Kidney (tissue), 14 donors: ENCODE results near the gene SPPL2C. TPM values are rescaled to one million over a fixed set of nuclear protein-coding genes. Genes with fewer than 3 reads are reported as not detected.

Experiments used
- DNase-seq, 5 donors: peaks; one replicate each; pipeline ENCODE4 v3.0.0-alpha.2; 2013 to 2020
- FAIRE-seq: peaks from 2 replicates; lab custom pipeline; 2012; peaks lifted over from hg19 to GRCh38; lab: Jason Lieb, UNC
- H3K27ac ChIP-seq, 2 donors: one replicate each; pipeline ENCODE4 v1.7.0; 2013; ENCODE audit warnings: low read depth in 2 of 2, low read length in 2 of 2, inconsistent platforms in 1 of 2
- H3K27me3 ChIP-seq: one replicate; pipeline ENCODE4 v1.7.1; 2013; ENCODE audit warnings: low read length, inconsistent platforms; ENCODE audit not compliant: control insufficient read depth, insufficient read depth
- H3K36me3 ChIP-seq, 3 donors: one replicate each; pipeline versions ENCODE4 v1.7.0 to v1.7.1; 2013; ENCODE audit warnings: low read length in 3 of 3, control low read depth in 1 of 3, inconsistent platforms in 1 of 3; ENCODE audit not compliant: insufficient read depth in 3 of 3, control insufficient read depth in 2 of 3
- H3K4me1 ChIP-seq, 3 donors: one replicate each; pipeline versions ENCODE4 v1.7.0 to v1.7.1; 2013; ENCODE audit warnings: low read length in 3 of 3, inconsistent platforms in 1 of 3, low read depth in 1 of 3; ENCODE audit not compliant: control insufficient read depth in 2 of 3, insufficient read depth in 2 of 3
- H3K4me3 ChIP-seq, 3 donors: one replicate each; pipeline versions ENCODE4 v1.7.0 to v1.8.1; 2013; ENCODE audit warnings: low read length in 3 of 3, control low read depth in 1 of 3, inconsistent platforms in 1 of 3
- H3K9ac ChIP-seq, 3 donors: one replicate each; pipeline versions ENCODE4 v1.7.0 to v1.7.1; 2013; ENCODE audit warnings: low read length in 3 of 3, control low read depth in 1 of 3, inconsistent platforms in 1 of 3
- H3K9me3 ChIP-seq, 3 donors: one replicate each; pipeline versions ENCODE4 v1.7.0 to v1.7.1; 2013; ENCODE audit warnings: low read length in 3 of 3, control low read depth in 1 of 3, inconsistent platforms in 1 of 3; ENCODE audit not compliant: control insufficient read depth in 2 of 3, insufficient read depth in 1 of 3
- intact Hi-C: fragments of 100-400 bp; cut with DNase I; formaldehyde crosslinking; loops from one replicate; pipeline ENCODE4 v1.11.1; 2022
- polyA plus RNA-seq: library from polyadenylated mRNA; stranded (reverse); fragments of 350-450 nt; fragmentation: Illumina TruSeq; extraction: RNeasy Lipid Tissue Mini Kit (QIAGEN cat#74804); gene quantifications from one replicate; pipeline ENCODE4 v1.2.3, GENCODE V29; 2014; ENCODE audit warnings: low read depth, low replicate concordance; ENCODE audit not compliant: insufficient read depth
- total RNA-seq: library from RNA; stranded (reverse); fragmentation: NEBNext Ultra II Directional; extraction: Animal tissue kit (Norgen Biotek cat#: 25700); gene quantifications from one replicate; pipeline ENCODE4 v1.2.1, GENCODE V29; 2021
- TF ChIP-seq, protein P1 (sequence below): IDR thresholded peaks from 3 replicates; pipeline ENCODE4 v1.5.1; 2012; ENCODE audit warnings: mild to moderate bottlenecking, moderate library complexity, borderline replicate concordance; ENCODE audit not compliant: insufficient read depth; ENCODE audit errors: extremely low read depth
- donor health status: control.
- donor health status: control.
- donor health status: control.
- donor health status: control.
- donor health status: control.
- donor health status: DM: yes; HTN: yes; CAD: no.
- donor health status: Normal renal cell carcinoma (clear cell type).

SPPL2C gene
- total and polyA plus RNA-seq, 2 donors from 2014 or later, result not detected

DNA sequence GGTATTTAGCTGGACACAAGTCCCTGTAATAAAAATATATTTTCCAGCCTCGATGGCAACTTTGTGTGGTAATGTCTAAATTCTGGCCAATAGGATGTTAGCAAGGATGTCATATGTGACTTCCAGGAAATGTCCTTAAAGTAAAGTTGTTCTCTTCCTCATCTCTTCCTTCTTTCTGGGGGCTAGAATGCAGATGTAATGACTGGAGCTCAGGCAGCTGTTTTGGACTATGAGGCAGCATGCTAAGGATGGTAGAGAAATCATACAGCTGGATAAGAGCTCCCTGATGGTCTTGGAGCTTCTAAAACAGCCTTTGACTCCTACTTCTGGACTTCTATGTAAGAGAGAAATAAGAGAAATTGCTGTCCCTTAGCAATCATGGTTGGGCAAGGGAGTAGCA, 32.8 kb downstream of the SPPL2C start:
- Histone ChIP-seq H3K4me3 (no peak overlapping the region), H3K27ac (no peak overlapping the region), H3K9ac (no peak overlapping the region), H3K9me3 (no peaks in the 10 kb centered on the region), H3K27me3 (no peaks in the 10 kb centered on the region), H3K4me1 (no peaks in the 10 kb centered on the region), H3K36me3 (no peaks in the 10 kb centered on the region)
- no peak for DNase-seq
- intact Hi-C loops, result no loop called here
- TF ChIP-seq, protein P1, sequence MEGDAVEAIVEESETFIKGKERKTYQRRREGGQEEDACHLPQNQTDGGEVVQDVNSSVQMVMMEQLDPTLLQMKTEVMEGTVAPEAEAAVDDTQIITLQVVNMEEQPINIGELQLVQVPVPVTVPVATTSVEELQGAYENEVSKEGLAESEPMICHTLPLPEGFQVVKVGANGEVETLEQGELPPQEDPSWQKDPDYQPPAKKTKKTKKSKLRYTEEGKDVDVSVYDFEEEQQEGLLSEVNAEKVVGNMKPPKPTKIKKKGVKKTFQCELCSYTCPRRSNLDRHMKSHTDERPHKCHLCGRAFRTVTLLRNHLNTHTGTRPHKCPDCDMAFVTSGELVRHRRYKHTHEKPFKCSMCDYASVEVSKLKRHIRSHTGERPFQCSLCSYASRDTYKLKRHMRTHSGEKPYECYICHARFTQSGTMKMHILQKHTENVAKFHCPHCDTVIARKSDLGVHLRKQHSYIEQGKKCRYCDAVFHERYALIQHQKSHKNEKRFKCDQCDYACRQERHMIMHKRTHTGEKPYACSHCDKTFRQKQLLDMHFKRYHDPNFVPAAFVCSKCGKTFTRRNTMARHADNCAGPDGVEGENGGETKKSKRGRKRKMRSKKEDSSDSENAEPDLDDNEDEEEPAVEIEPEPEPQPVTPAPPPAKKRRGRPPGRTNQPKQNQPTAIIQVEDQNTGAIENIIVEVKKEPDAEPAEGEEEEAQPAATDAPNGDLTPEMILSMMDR, result no peak
- no peak for FAIRE-seq

DNA sequence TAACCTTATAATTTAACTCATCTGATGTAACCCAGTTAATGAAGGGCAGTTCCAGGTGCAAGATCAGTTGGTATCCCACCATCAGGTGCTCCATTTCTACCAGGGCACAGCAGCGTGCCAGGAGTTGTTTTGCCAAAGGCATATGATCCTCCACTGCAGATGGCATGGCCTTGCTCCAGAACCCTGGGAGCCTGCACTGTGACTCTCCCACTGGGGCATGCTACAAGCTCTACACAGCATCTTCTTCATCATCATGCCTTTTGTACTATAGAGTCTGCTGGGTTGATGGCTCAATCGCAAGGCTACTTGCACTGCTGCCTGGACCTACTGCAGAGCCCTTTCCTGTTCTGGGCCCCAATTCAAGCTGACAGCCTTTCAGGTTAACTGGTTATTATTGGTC, 38.4 kb downstream of the SPPL2C start:
- FAIRE-seq (no peak), DNase-seq (no peak)
- H3K9ac ChIP-seq, result no peak overlapping the region
- H3K4me1 ChIP-seq, result no peaks in the 10 kb centered on the region
- H3K36me3 ChIP-seq, result no peaks in the 10 kb centered on the region
- peaks cover 0 to 2% (median 0%) of the 10 kb centered on the region in 3 donors for H3K9me3 ChIP-seq
- H3K27me3 ChIP-seq, result no peaks in the 10 kb centered on the region
- H3K4me3 ChIP-seq, result no peak overlapping the region
- TF ChIP-seq, protein P1, result no peak
- intact Hi-C loops, result no loop called here
- no peak overlapping the region for H3K27ac ChIP-seq

DNA sequence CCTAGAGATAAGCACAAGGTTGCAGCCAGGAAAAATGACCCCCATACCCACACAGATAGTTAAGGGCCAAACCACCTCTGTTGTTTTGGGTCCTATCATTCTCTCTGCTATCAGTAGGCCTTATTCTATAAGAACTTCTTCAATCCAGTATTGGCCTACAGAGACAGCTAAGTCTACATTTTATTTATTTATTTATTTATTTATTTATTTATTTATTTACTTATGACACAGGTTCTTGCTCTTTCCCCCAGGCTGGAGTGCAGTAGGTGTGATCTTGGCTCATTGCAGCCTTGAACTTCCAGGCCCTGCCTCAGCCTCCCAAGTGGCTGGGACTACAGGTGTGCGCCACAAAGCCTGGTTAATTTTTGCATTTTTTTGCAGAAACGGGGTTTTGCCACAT, 42.2 kb downstream of the SPPL2C start:
- Histone ChIP-seq H3K36me3 (no peaks in the 10 kb centered on the region), H3K27me3 (no peaks in the 10 kb centered on the region), H3K27ac (no peak overlapping the region), H3K4me3 (no peak overlapping the region), H3K4me1 (no peaks in the 10 kb centered on the region), H3K9me3 (peaks cover 0 to 2% (median 0%) of the 10 kb centered on the region in 3 donors), H3K9ac (no peak overlapping the region)
- intact Hi-C loops, result no loop called here
- FAIRE-seq, result no peak
- no peak for DNase-seq
- TF ChIP-seq, protein P1, result no peak

DNA sequence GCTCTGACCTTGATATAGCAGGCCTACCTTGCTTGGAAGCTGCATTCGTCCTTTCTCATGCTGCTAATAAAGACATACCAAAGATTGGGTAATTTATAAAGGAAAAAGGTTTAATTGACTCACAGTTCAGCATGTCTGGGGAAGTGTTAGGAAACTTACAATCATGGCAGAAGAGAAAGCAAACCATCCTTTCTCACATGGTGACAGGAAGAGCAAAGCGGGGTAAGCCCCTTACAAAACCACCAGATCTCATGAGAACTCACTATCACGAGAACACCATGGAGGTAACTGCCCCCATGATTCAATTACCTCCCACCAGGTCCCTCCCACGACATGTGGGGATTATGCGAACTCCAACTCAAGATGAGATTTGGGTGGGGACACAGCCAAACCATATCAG, 43.7 kb downstream of the SPPL2C start:
- TF ChIP-seq, protein P1, result no peak
- Histone ChIP-seq H3K9me3 (peaks cover 0 to 2% (median 0%) of the 10 kb centered on the region in 3 donors), H3K27ac (no peak overlapping the region), H3K4me3 (no peak overlapping the region), H3K4me1 (no peaks in the 10 kb centered on the region), H3K27me3 (no peaks in the 10 kb centered on the region), H3K36me3 (no peaks in the 10 kb centered on the region), H3K9ac (no peak overlapping the region)
- intact Hi-C loops, result no loop called here
- no peak for FAIRE-seq
- DNase-seq, result no peak
